Lung microvascular endothelial cell (primary cell): ENCODE measurements around the gene TNFRSF12A. TPM values are rescaled to one million over a fixed set of nuclear protein-coding genes. Genes with fewer than 3 reads are reported as not detected.
A peak's percentile ranks its signal among the peaks of the same experiment; 100 is the strongest.

Experiments
- DNase-seq, 2 donors: peaks; one replicate each; pipeline versions ENCODE4 v3.0.0 to v3.0.0-alpha.2; 2010; ENCODE audit warnings: low read depth in 2 of 2
- total RNA-seq: library from RNA; depleted of rRNA; stranded (reverse); fragments of >200 nt; gene quantifications from 2 replicates; pipeline ENCODE4 v1.2.1, GENCODE V29; 2014

The TNFRSF12A gene
- total RNA-seq, 1 donor from 2014 or later = 54.8 TPM

DNA sequence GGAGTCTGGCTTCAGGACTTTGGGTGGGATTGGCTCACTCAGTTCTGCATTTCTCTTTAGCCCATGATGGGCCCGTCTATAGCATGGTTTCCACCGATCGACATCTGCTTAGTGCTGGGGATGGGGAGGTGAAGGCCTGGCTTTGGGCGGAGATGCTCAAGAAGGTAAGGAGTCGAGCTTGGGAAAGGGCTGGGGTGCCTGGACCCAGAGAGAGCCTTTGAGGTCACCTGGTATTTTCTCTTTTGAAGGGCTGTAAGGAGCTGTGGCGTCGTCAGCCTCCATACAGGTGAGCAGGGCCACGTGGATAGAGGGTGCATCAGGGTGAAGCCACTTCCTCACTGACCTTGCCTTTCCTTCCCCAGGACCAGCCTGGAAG lies 5.8 kb downstream of the TNFRSF12A start:
- DNase-seq = no peak

- no peak for DNase-seq
Observed at GRCh38 chr16:3026609-3027488, 6.7 kb downstream of the TNFRSF12A start.

DNA sequence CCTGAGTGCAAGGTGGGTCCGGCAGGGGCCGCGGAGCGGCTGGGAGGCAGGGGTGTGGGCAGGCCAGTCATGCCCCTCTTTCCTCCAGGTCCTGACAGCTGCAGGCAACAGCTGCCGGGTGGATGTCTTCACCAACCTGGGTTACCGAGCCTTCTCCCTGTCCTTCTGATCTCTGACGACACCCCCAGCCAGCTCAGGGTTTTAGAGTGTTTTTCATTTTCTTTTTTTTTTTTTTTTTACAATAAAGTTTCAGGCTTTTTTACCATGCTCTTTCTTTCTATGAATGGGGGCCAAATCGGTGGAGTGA lies 7.3 kb downstream of the TNFRSF12A start:
- DNase-seq = no peak

DNA sequence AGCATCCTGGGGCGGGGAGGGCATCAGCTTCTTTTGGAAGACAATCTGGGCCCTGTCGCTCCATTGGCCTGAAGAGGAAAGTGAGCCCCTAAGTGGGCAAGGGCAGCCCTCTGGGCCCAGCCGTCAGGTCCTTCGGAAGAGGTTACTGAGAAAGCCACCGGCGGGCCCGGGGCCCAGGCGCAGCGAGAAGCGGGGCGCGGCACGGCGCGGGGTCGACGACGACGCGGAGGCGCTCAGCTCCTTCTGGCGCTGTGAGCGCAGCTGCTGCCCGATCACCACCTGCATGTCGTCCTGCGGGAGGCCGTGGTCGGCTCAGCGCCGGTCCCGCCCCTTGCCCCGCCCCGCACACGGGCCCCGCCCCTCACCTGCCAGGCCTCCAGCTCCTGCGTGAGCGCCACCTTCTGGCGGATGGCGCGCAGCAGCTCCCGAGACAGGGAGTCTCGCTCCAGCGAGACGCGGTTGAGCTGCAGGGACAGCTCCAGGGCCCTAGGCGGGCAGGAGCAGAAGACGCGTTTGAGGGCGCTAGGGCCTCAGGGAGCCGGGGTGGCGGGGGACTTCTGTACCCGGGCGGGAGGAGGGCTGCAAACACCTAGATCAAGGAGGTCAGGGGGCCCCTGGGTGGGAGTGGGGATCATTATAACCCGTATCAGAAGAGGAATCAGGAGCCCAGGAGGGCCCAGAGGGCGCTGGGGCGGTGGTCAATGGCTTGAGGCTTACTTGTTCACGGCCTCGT lies 8.0 kb downstream of the TNFRSF12A start:
- peak; percentile 69 to 87 for DNase-seq

GRCh38 chr16:3028716-3029319 lies 8.7 kb downstream of the TNFRSF12A start:
- DNase-seq = no peak

DNA sequence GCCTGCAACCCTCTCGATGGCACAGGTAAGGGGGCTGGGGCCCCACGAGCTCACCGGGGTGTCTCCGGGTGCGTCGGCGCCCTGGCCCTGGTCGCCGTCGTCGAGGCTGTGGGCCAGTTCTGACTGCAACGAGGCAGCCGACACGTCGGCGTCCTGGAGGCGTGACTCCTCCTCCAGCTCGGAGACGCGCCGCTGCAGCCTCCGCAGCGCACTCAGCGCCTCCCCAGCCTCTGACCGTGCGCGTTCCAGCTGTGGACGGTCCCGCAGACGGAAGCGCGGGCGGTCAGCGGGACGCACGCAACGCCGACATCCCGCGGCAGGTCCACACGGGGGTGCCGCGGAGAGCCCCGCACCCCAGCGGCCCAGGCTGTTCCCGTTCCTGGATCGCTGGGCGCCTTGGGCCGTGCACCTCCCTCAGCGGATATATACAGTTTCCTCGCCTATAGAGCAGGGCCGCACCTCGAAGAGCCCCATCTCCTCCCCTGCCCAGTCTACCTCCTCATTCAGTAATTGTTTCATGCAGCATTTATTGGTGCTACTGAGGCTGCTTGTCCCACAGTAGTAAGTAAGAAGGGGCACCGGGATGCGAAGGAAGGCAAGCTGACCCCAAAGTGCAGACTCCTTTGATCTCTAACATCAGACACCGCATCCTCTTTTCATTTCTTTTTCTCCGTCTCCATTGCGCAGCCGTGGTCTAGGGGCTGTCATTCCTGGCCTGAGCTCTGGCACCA lies 9.5 kb downstream of the TNFRSF12A start:
- DNase-seq = peak in 1 of 2 donors; percentile 26

DNA sequence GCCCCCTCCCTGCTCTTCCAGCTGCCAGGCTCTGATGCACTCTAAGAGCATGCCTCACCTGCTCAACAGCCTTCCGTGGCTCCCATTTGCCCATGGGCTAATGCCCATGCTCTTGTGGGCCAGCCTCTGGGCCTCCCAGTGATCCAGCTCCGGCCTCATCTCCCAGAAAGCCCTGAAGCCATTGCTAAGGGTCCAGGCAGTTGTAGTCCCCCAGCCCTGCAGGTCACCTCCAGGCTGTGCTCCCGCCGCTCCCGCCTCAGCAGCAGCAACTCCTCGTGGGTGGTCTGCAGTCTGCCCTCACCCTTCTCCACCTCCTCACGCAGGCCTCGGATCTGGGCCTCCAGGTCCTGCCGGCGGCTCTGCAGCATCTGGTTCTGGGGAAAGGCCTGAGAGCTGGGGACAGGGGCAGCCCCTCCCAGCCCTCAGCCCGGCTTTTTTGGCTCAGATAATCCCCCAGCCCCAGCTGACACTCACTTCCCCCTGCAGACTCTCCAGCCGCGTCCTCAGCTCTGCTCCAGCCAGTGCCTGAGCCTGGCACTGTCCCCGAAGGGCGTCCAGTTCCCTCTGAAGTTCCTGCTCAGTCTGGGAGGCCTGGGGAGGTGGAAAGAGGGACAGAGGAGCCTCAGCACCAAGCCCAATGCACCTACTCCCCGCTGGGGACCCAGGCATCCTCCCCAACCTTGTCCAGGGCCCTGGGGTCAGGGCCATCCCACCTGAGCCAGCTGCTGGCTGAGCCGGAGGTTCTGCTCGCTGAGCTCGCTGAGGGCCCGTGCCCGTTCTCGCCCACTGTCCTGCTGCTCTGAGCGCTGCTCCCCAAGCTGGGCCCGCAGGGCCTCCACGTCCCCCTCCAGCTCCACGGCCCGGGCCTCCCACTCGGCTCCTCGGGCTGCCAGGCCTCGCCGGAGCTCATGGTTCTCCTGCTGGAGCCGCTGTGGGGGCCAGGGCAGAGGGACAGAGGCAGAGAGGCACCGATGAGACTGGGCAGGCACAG lies 10.3 kb downstream of the TNFRSF12A start:
- DNase-seq = no peak

- DNase-seq = no peak
Observed at GRCh38 chr16:3032624-3033023, 12.5 kb downstream of the TNFRSF12A start.

- DNase-seq = no peak
Observed at GRCh38 chr16:3035289-3035971, 15.3 kb downstream of the TNFRSF12A start.

DNA sequence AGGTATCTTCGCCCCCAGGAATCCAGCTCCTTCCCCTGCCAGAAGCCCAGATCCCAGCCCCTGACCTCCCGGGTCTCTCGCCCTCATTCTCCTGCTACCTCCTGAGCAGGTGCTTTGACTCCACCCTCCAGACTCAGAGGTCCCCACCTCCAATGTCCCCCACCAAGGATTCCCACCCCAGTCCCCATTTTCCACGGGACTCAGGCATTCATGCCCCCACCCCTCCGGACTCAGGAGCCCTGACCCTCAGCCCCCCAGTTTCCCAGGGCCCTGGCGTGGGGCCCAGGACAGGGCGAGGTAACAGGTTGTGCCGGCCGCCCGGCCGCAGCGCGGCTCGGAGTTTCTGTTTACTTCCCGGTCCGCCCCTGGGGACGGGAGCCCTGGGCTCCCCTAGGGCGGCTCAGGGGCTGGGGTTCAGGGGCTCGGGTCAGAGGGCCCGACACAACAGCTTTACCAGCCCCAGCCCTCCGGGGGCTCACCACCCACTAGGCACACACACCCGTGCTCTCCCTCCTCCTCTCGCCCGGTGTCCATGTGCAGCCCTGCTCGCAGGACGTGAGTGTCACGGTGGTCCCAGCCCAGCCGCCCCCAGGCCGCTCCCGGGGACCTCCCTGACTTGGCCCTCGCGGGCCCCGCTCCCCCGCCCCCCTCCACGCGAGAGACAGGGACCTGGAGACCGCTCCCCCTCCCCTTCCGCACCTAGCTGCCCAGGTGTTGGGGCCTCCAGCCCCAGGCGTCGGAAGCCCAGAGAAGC lies 16.0 kb downstream of the TNFRSF12A start:
- DNase-seq = no peak

GRCh38 chr16:3036726-3037315 lies 16.7 kb downstream of the TNFRSF12A start, which contains the start of gene BICDL2:
TSS of gene BICDL2 (minus strand) at chr16:3036944. CDS start at chr16:3035496, 1,448 bp downstream.
- DNase-seq = no peak

DNA sequence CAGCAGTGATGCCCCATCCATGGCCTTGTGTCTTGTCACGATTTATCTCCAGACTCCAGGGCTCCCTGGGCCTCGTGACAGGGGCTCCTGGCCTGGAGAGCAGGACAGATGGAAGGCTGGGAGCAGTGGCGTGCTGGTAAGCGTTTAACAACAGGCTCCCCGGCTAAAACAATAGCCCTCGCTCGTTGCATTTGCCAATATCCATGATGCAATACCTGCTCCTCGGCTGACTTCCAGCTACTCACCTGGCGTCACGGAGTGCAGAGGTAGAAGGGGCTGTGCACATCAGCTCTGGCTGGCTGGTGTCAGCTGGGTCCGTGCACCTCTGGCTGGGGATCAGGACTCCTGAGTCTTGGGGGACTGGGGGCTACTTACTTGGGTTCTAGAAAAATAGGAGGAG lies 18.1 kb downstream of the TNFRSF12A start:
- no peak for DNase-seq

GRCh38 chr16:3038896-3039295 lies 18.7 kb downstream of the TNFRSF12A start:
- no peak for DNase-seq

DNA sequence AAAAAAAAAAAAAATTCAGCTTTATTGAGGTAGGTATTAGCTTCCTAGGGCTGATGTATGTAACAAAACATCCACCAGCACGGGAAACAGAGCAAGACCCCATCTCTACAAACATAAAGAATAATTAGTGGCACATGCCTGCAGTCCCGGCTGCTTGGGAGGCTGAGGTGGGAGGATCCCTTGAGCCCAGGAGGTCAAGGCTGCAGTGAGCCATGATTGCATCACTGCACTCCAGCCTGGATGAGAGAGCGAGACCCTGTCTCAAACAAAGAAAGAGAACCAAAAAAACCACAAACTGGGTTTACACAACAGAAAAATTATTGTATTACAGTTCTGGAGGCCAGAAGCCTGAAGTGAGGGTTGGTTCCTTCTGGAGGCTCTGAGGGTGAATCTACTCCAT lies 22.2 kb downstream of the TNFRSF12A start:
- DNase-seq = no peak

DNA sequence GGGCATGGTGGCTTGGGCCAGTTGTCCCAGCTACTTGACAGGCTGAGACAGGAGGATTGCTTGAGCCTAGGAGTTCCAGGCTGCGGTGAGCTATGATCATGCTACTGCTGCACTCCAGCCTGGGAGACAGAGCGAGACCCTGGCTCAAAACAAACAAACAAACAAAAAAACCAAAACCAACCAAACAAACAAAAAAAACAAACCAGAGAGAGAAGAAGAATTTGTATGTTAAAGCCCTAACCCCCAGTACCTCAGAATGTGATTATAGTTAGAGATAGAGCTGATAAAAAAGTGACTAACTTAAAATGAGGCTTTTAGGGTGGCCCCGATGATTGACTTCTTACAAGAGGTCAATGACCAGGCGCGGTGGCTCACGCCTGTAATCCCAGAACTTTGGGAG lies 24.5 kb downstream of the TNFRSF12A start:
- no peak for DNase-seq

DNA sequence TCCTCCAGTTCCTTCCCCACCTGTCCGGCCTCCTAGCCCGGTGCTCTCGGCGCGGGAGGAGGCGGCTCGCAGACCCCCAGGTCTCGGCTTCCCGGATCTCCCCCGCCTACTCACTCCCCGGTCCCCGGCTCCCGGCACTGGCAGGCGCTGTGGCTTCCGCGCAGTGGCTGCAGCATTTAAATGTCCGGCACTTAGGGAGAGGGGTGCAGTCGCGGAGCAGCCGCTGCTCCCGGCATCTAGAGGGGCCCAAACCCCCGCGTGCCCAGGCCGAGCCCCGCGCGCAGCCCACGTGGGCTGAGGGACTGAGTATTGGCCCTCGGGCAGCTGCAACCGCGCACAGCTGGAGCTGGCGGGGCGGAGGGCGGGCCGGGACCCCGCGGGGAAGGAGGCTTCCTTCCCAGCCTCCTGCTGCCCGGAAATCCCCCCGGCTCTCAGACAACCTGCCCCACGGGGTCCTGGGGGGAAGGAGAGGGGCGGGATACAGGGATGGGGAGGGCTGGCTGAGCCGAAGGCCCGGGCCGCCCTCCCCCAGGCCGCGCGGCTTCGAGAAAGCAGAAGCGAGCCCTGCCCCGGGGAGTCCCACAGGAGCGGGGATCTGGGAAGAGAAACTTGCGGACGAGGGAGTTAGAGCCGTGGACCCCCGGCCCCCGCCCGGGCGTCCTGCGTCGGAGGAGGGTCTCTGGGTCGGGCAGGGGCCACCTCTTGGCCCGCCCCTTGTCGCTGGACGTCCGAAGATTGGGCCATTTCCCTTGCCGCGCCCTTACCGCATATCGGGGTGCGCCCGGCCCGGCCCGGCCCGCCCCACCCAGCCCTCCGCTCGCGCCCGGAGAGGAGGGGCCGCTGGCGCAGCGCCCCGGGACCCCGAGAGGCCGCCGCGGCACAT lies 25.8 kb downstream of the TNFRSF12A start, which contains the start of gene MMP25:
Gene MMP25 (plus strand): TSS at position 804 of the 883 bp plus-strand sequence. CDS start 357 bp downstream, outside the sequence.
- DNase-seq = no peak

DNA sequence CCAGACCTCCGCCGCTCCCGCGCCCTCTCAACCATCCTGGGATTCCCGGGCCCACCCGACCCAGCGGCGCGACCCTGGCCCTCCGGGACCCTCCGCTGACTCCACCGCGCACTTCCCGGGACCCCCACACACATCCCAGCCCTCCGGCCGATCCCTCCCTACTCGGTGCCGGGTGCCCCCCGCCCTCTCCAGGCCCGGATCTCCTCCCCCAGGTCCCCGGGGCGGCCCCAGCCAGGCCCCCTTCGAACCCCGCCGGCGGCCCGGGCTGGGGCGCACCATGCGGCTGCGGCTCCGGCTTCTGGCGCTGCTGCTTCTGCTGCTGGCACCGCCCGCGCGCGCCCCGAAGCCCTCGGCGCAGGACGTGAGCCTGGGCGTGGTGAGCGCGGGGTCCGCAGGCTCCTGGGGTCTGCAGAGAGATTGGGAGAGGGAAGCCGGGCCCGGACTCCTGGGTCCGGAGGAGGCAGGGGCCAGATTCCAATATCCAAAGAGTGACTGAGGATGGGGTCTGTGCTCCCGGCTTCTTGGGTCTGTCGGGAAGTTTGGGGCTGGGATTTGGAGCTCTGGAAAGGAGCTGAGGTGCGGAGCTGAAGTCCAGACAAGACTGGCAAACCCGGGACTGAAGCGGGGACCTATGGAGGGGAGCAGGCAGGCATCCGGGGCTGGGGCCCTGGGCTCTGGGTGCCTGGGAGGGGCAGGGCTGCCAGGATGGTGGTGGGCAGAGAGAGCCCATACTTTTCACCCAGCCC lies 26.6 kb downstream of the TNFRSF12A start:
- no peak for DNase-seq
